Measurements from ENCODE around the gene ELOVL4. TPM values are rescaled to one million over a fixed set of nuclear protein-coding genes. Genes with fewer than 3 reads are reported as not detected.
A peak's percentile ranks its signal among the peaks of the same experiment; 100 is the strongest.

ELOVL4 gene
- total RNA-seq: 49.3 TPM

- FAIRE-seq (no peak), DNase-seq (ENCODE audit: low spot score in 2 of 2) (peak; percentile 79 to 80)
Observed at GRCh38 chr6:79947191-79948186, at the start of gene ELOVL4. TSS of gene ELOVL4 (minus strand) at chr6:79947553. CDS start at chr6:79947279, 274 bp downstream.

GRCh38 chr6:79993911-79994309 is 46.6 kb upstream of the ELOVL4 start:
- DNase-seq (ENCODE audit: low spot score in 2 of 2): no peak
- FAIRE-seq: no peak

- FAIRE-seq: no peak
- DNase-seq (ENCODE audit: low spot score in 2 of 2): no peak
Observed at GRCh38 chr6:79993012-79993910, 45.9 kb upstream of the ELOVL4 start.

- DNase-seq (ENCODE audit: low spot score in 2 of 2): no peak
- FAIRE-seq: no peak
Observed at GRCh38 chr6:79989641-79990040, 42.3 kb upstream of the ELOVL4 start.

- no peak for DNase-seq (ENCODE audit: low spot score in 2 of 2)
- FAIRE-seq: no peak
Observed at GRCh38 chr6:79985128-79985527, 37.8 kb upstream of the ELOVL4 start.

GRCh38 chr6:79984261-79984660 is 36.9 kb upstream of the ELOVL4 start:
- FAIRE-seq (no peak), DNase-seq (ENCODE audit: low spot score in 2 of 2) (no peak)

- no peak for FAIRE-seq
Observed at GRCh38 chr6:79981652-79982051, 34.3 kb upstream of the ELOVL4 start.

GRCh38 chr6:79971193-79971592 is 23.8 kb upstream of the ELOVL4 start:
- FAIRE-seq (no peak), DNase-seq (ENCODE audit: low spot score in 2 of 2) (no peak)

More at GRCh38 chr6:79981652-79982051, 34.3 kb upstream of the ELOVL4 start:
- no peak for DNase-seq (ENCODE audit: low spot score in 2 of 2)

GRCh38 chr6:79969784-79970183 is 22.4 kb upstream of the ELOVL4 start:
- FAIRE-seq (no peak), DNase-seq (ENCODE audit: low spot score in 2 of 2) (no peak)

- no peak for FAIRE-seq
Observed at GRCh38 chr6:79967178-79967577, 19.8 kb upstream of the ELOVL4 start.

GRCh38 chr6:79964607-79965081 is 17.3 kb upstream of the ELOVL4 start:
- FAIRE-seq: no peak
- DNase-seq (ENCODE audit: low spot score in 2 of 2): no peak

More at GRCh38 chr6:79967178-79967577, 19.8 kb upstream of the ELOVL4 start:
- DNase-seq (ENCODE audit: low spot score in 2 of 2): no peak

GRCh38 chr6:79954849-79955248 is 7.5 kb upstream of the ELOVL4 start:
- no peak for FAIRE-seq
- no peak for DNase-seq (ENCODE audit: low spot score in 2 of 2)

GRCh38 chr6:79949233-79949632 is 1.9 kb upstream of the ELOVL4 start:
- DNase-seq (ENCODE audit: low spot score in 2 of 2) (no peak), FAIRE-seq (no peak)

- DNase-seq (ENCODE audit: low spot score in 2 of 2) (peak in 1 of 2 donors; percentile 6), FAIRE-seq (no peak)
Observed at GRCh38 chr6:79946272-79947190, 822 bp downstream of the ELOVL4 start.

GRCh38 chr6:79943133-79943532 is 4.2 kb downstream of the ELOVL4 start:
- FAIRE-seq (no peak), DNase-seq (ENCODE audit: low spot score in 2 of 2) (no peak)

GRCh38 chr6:79941489-79942151 is 5.7 kb downstream of the ELOVL4 start:
- FAIRE-seq (no peak), DNase-seq (ENCODE audit: low spot score in 2 of 2) (no peak)

GRCh38 chr6:79928478-79928998 is 18.8 kb downstream of the ELOVL4 start:
- DNase-seq (ENCODE audit: low spot score in 2 of 2) (no peak), FAIRE-seq (no peak)

- no peak for FAIRE-seq
- DNase-seq (ENCODE audit: low spot score in 2 of 2): no peak
Observed at GRCh38 chr6:79927758-79928157, 19.6 kb downstream of the ELOVL4 start.

GRCh38 chr6:79923270-79923669 is 24.1 kb downstream of the ELOVL4 start:
- DNase-seq (ENCODE audit: low spot score in 2 of 2) (no peak), FAIRE-seq (no peak)

Measured in frontal cortex (tissue), 4 donors.